NB4 (cell line): ENCODE measurements around the gene AMY2B.
"Not testable (repeated sequence)": the region's sequence is repeated elsewhere in the genome, so short reads cannot be mapped to it uniquely, and the experiment has no call there.

Experiments used
- POLR2A ChIP-seq: IDR thresholded peaks from 2 replicates; pipeline ENCODE4 v1.6.1; 2011; ENCODE audit warnings: mild to moderate bottlenecking; ENCODE audit not compliant: insufficient read length; ENCODE audit errors: extremely low read depth
- TF ChIP-seq, protein P1 (sequence below): IDR thresholded peaks from one replicate; pipeline ENCODE4 v1.5.1; 2012; ENCODE audit warnings: low read depth, low read length

DNA sequence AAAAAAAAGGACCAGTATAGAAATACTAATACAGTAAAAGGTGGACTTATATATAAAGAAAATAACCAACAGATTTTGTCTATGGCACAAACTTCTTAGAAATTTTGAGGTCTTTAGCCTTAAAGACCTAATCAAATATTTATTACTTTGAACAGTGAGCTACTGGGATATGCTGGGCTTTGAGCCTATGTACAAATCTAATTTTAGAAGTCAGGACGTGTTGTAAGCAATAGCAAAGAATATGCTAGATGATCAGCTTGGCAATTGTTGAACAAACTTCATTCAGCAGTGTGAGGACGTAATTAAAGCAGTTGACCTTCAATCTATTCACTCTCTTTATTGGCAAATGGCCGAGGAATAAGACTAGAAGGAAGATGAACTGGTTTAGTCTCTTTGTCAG is 31.4 kb downstream of the AMY2B start:
- TF ChIP-seq POLR2A, result not testable (repeated sequence)
- TF ChIP-seq, protein P1, sequence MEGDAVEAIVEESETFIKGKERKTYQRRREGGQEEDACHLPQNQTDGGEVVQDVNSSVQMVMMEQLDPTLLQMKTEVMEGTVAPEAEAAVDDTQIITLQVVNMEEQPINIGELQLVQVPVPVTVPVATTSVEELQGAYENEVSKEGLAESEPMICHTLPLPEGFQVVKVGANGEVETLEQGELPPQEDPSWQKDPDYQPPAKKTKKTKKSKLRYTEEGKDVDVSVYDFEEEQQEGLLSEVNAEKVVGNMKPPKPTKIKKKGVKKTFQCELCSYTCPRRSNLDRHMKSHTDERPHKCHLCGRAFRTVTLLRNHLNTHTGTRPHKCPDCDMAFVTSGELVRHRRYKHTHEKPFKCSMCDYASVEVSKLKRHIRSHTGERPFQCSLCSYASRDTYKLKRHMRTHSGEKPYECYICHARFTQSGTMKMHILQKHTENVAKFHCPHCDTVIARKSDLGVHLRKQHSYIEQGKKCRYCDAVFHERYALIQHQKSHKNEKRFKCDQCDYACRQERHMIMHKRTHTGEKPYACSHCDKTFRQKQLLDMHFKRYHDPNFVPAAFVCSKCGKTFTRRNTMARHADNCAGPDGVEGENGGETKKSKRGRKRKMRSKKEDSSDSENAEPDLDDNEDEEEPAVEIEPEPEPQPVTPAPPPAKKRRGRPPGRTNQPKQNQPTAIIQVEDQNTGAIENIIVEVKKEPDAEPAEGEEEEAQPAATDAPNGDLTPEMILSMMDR, result not testable (repeated sequence)
